ENCODE measurements around the gene ELOA. TPM values are rescaled to one million over a fixed set of nuclear protein-coding genes. Genes with fewer than 3 reads are reported as not detected.

Gene ELOA
- total RNA-seq, 2 experiments from 2014 or later, result 24.7 to 41.0 TPM

GRCh38 chr1:23742670-23743286 is 493 bp upstream of the ELOA start:
- H3K36me3 ChIP-seq (ENCODE audit: insufficient read depth, low read length), result peaks cover 22% of the 10 kb centered on the region
- intact Hi-C loops (cut with micrococcal nuclease; ENCODE audit: unreplicated experiment), result loop anchor here (2.0 to 10.0 kb wide), 2 partner anchors 14 to 248 kb away; no protein-coding TSS in a partner anchor
- TF ChIP-seq, protein P1, sequence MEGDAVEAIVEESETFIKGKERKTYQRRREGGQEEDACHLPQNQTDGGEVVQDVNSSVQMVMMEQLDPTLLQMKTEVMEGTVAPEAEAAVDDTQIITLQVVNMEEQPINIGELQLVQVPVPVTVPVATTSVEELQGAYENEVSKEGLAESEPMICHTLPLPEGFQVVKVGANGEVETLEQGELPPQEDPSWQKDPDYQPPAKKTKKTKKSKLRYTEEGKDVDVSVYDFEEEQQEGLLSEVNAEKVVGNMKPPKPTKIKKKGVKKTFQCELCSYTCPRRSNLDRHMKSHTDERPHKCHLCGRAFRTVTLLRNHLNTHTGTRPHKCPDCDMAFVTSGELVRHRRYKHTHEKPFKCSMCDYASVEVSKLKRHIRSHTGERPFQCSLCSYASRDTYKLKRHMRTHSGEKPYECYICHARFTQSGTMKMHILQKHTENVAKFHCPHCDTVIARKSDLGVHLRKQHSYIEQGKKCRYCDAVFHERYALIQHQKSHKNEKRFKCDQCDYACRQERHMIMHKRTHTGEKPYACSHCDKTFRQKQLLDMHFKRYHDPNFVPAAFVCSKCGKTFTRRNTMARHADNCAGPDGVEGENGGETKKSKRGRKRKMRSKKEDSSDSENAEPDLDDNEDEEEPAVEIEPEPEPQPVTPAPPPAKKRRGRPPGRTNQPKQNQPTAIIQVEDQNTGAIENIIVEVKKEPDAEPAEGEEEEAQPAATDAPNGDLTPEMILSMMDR (conservative IDR thresholded peaks at IDR 0.05; ENCODE audit: low read length), result no peak
- no peak for TF ChIP-seq EZH2phosphoT487 (IDR thresholded peaks at IDR 0.05; ENCODE audit: borderline replicate concordance, low read depth, low read length)
- peak overlapping the region; percentile 91 for H3K4me3 ChIP-seq (ENCODE audit: low read depth, low read length, poor library complexity, severe bottlenecking)
- H3K79me2 ChIP-seq (ENCODE audit: insufficient read depth, low read depth, low read length), result peaks cover 40% of the 10 kb centered on the region
- peaks cover 13% of the 10 kb centered on the region; the same call in 1 of the 2 replicates for H4K20me1 ChIP-seq (ENCODE audit: insufficient read depth, low read length)
- H3K4me2 ChIP-seq (ENCODE audit: low read length), result peak overlapping the region; percentile 95
- BruUV-seq (replicated peaks), result TSS peak; percentile 60
- DNase-seq (ENCODE audit: low spot score), result no peak
- ChIA-PET POLR2A (interaction anchor here (1.0 kb wide), 1 partner anchor 16 kb away, joined by 6 read pairs; no protein-coding TSS in a partner anchor), CTCF (ENCODE audit: unreplicated experiment) (no interaction called here)
- peak overlapping the region; percentile 13 for H3K27ac ChIP-seq (ENCODE audit: low read depth, low read length, poor library complexity, severe bottlenecking)
- H3K9me3 ChIP-seq (ENCODE audit: low read length), result no peaks in the 10 kb centered on the region
- H2AFZ ChIP-seq (ENCODE audit: low read length), result peak overlapping the region; percentile 92
- no peaks in the 10 kb centered on the region for H3K9me2 ChIP-seq (ENCODE audit: insufficient read depth, low read length)
- peaks cover 22% of the 10 kb centered on the region for H3K4me1 ChIP-seq (ENCODE audit: insufficient read depth, low read length, poor library complexity, severe bottlenecking)

- POLR2A ChIA-PET, result interaction anchor here (0.6 to 1.1 kb wide), 8 partner anchors 13 to 406 kb away, joined by 3 to 6 read pairs (median 4); partner anchors contain the start of gene HNRNPR
- peaks cover 13% of the 10 kb centered on the region for H4K20me1 ChIP-seq (ENCODE audit: insufficient read depth, low read length)
- no TSS peak for BruUV-seq (replicated peaks)
- DNase-seq (ENCODE audit: low spot score), result peak; percentile 75
- no peaks in the 10 kb centered on the region for H3K9me2 ChIP-seq (ENCODE audit: insufficient read depth, low read length)
- H3K27ac ChIP-seq (ENCODE audit: low read depth, low read length, poor library complexity, severe bottlenecking), result no peak overlapping the region
- H2AFZ ChIP-seq (ENCODE audit: low read length), result no peak overlapping the region
- peaks cover 29% of the 10 kb centered on the region for H3K4me1 ChIP-seq (ENCODE audit: insufficient read depth, low read length, poor library complexity, severe bottlenecking)
- no peak for TF ChIP-seq EZH2phosphoT487 (IDR thresholded peaks at IDR 0.05; ENCODE audit: borderline replicate concordance, low read depth, low read length)
- TF ChIP-seq, protein P1 (conservative IDR thresholded peaks at IDR 0.05; ENCODE audit: low read length), result peak; percentile 75
- CTCF ChIA-PET (ENCODE audit: unreplicated experiment), result interaction anchor here (0.6 kb wide), 1 partner anchor 85 kb away, joined by 12 read pairs; no protein-coding TSS in a partner anchor
- H3K79me2 ChIP-seq (ENCODE audit: insufficient read depth, low read depth, low read length), result peaks cover 59% of the 10 kb centered on the region
- peak overlapping the region; percentile 95 for H3K4me2 ChIP-seq (ENCODE audit: low read length)
- H3K36me3 ChIP-seq (ENCODE audit: insufficient read depth, low read length), result peaks cover 44% of the 10 kb centered on the region
- intact Hi-C loops (cut with micrococcal nuclease; ENCODE audit: unreplicated experiment), result loop anchor here (2.0 to 10.0 kb wide), 2 partner anchors 53 to 251 kb away; no protein-coding TSS in a partner anchor
- peak overlapping the region; percentile 91 for H3K4me3 ChIP-seq (ENCODE audit: low read depth, low read length, poor library complexity, severe bottlenecking)
- H3K9me3 ChIP-seq (ENCODE audit: low read length), result no peaks in the 10 kb centered on the region
These were observed 2.2 kb downstream of the ELOA start for GRCh38 chr1:23745515-23745914.

- BruUV-seq (replicated peaks), result no TSS peak
- CTCF ChIA-PET (ENCODE audit: unreplicated experiment), result no interaction called here
- intact Hi-C loops (cut with micrococcal nuclease; ENCODE audit: unreplicated experiment), result loop anchor here (10.0 kb wide), 1 partner anchor 253 kb away; no protein-coding TSS in a partner anchor
These were observed 4.7 kb downstream of the ELOA start for GRCh38 chr1:23748016-23748415.

More at GRCh38 chr1:23748016-23748415, 4.7 kb downstream of the ELOA start:
- H3K9me3 ChIP-seq (ENCODE audit: low read length), result no peaks in the 10 kb centered on the region
- H3K4me1 ChIP-seq (ENCODE audit: insufficient read depth, low read length, poor library complexity, severe bottlenecking), result peaks cover 19% of the 10 kb centered on the region
- H3K4me3 ChIP-seq (ENCODE audit: low read depth, low read length, poor library complexity, severe bottlenecking), result no peak overlapping the region
- DNase-seq (ENCODE audit: low spot score), result no peak
- peaks cover 67% of the 10 kb centered on the region for H3K79me2 ChIP-seq (ENCODE audit: insufficient read depth, low read depth, low read length)
- POLR2A ChIA-PET, result no interaction called here
- H3K9me2 ChIP-seq (ENCODE audit: insufficient read depth, low read length), result no peaks in the 10 kb centered on the region
- peaks cover 19% of the 10 kb centered on the region for H4K20me1 ChIP-seq (ENCODE audit: insufficient read depth, low read length)
- H3K36me3 ChIP-seq (ENCODE audit: insufficient read depth, low read length), result peaks cover 69% of the 10 kb centered on the region
- no peak overlapping the region for H3K4me2 ChIP-seq (ENCODE audit: low read length)
- H2AFZ ChIP-seq (ENCODE audit: low read length), result no peak overlapping the region
- H3K27ac ChIP-seq (ENCODE audit: low read depth, low read length, poor library complexity, severe bottlenecking), result no peak overlapping the region
- TF ChIP-seq EZH2phosphoT487 (IDR thresholded peaks at IDR 0.05; ENCODE audit: borderline replicate concordance, low read depth, low read length), result no peak
- TF ChIP-seq, protein P1 (conservative IDR thresholded peaks at IDR 0.05; ENCODE audit: low read length), result no peak

Data from OCI-LY7 (cell line).